HEK293T (cell line): ENCODE data around the gene WSB1.

Source experiments
- ARNT ChIP-seq: fragments of 450-650 bp; IDR thresholded peaks from 2 replicates; pipeline ENCODE4 v1.6.1; 2017; ENCODE audit warnings: mild to moderate bottlenecking
- BHLHE40 ChIP-seq: fragments of 450-650 bp; IDR thresholded peaks from 2 replicates; pipeline ENCODE4 v1.6.1; 2016; ENCODE audit warnings: mild to moderate bottlenecking, moderate library complexity, borderline replicate concordance
- FOXA1 ChIP-seq: fragments of 450-650 bp; IDR thresholded peaks from 2 replicates; pipeline ENCODE4 v1.6.1; 2016; ENCODE audit warnings: mild to moderate bottlenecking
- FOXK2 ChIP-seq: fragments of 450-650 bp; IDR thresholded peaks from 2 replicates; pipeline ENCODE4 v1.6.1; 2016; ENCODE audit warnings: mild to moderate bottlenecking
- FOXM1 ChIP-seq: fragments of 450-650 bp; IDR thresholded peaks from 2 replicates; pipeline ENCODE4 v1.6.1; 2017; ENCODE audit warnings: mild to moderate bottlenecking, borderline replicate concordance
- L3MBTL2 ChIP-seq: fragments of 450-650 bp; conservative IDR thresholded peaks from 2 replicates; pipeline ENCODE4 v1.6.1; 2016; ENCODE audit warnings: mild to moderate bottlenecking
- LEF1 ChIP-seq: fragments of 450-650 bp; IDR thresholded peaks from 2 replicates; pipeline ENCODE4 v1.6.1; 2017; ENCODE audit warnings: mild to moderate bottlenecking, borderline replicate concordance
- NFRKB ChIP-seq: fragments of 450-650 bp; IDR thresholded peaks from 2 replicates; pipeline ENCODE4 v1.6.1; 2016; ENCODE audit warnings: mild to moderate bottlenecking, moderate library complexity
- PKNOX1 ChIP-seq: fragments of 450-650 bp; IDR thresholded peaks from 2 replicates; pipeline ENCODE4 v1.6.1; 2016
- SP1 ChIP-seq: fragments of 450-650 bp; IDR thresholded peaks from 2 replicates; pipeline ENCODE4 v1.6.1; 2017
- SUZ12 ChIP-seq: fragments of 450-650 bp; IDR thresholded peaks from 2 replicates; pipeline ENCODE4 v1.6.1; 2016; ENCODE audit warnings: mild to moderate bottlenecking
- TARDBP ChIP-seq: fragments of 450-650 bp; IDR thresholded peaks from 2 replicates; pipeline ENCODE4 v1.6.1; 2016
- ZNF384 ChIP-seq: fragments of 450-650 bp; IDR thresholded peaks from 2 replicates; pipeline ENCODE4 v1.6.1; 2016

- TF ChIP-seq ARNT (no peak), PKNOX1 (no peak), SUZ12 (no peak), LEF1 (no peak), FOXM1 (no peak), NFRKB (no peak), SP1 (no peak), TARDBP (no peak), BHLHE40 (no peak), FOXK2 (no peak), L3MBTL2 (no peak), ZNF384 (no peak), FOXA1 (no peak)
These were observed 51.4 kb downstream of the WSB1 start for GRCh38 chr17:27345141-27345904.
